Measurements from ENCODE around the gene MRM3. TPM values are rescaled to one million over a fixed set of nuclear protein-coding genes. Genes with fewer than 3 reads are reported as not detected.
"Not testable (repeated sequence)": the region's sequence is repeated elsewhere in the genome, so short reads cannot be mapped to it uniquely, and the experiment has no call there.

The MRM3 gene
- polyA plus RNA-seq, 1 experiment, result 8.1 TPM

GRCh38 chr17:802481-802880 lies 20.3 kb downstream of the MRM3 start:
- ChIA-PET CTCF (no interaction called here), POLR2A (no interaction called here)
- Histone ChIP-seq H3K27ac (ENCODE audit: low read depth, low read length) (no peak overlapping the region), H3K4me3 (ENCODE audit: low read depth, low read length) (no peak overlapping the region), H3K9me3 (ENCODE audit: control insufficient read depth, insufficient read depth, low read length) (no peaks in the 10 kb centered on the region; the same call in 1 of the 2 replicates), H3K27me3 (ENCODE audit: control insufficient read depth, insufficient read depth, low read length) (no peaks in the 10 kb centered on the region)
- no peak for TF ChIP-seq CTCF (IDR thresholded peaks at IDR 0.05; ENCODE audit: low read depth, low read length)
- DNase-seq (ENCODE audit: low read depth, low spot score), result no peak

GRCh38 chr17:802901-803881 lies 21.0 kb downstream of the MRM3 start:
- H3K27ac ChIP-seq (ENCODE audit: low read depth, low read length), result no peak overlapping the region
- H3K27me3 ChIP-seq (ENCODE audit: control insufficient read depth, insufficient read depth, low read length), result no peaks in the 10 kb centered on the region
- CTCF ChIA-PET, result no interaction called here
- no peak for DNase-seq (ENCODE audit: low read depth, low spot score)
- POLR2A ChIA-PET, result no interaction called here
- H3K9me3 ChIP-seq (ENCODE audit: control insufficient read depth, insufficient read depth, low read length), result no peaks in the 10 kb centered on the region; the same call in 1 of the 2 replicates
- no peak overlapping the region for H3K4me3 ChIP-seq (ENCODE audit: low read depth, low read length)
- TF ChIP-seq CTCF (IDR thresholded peaks at IDR 0.05; ENCODE audit: low read depth, low read length), result no peak

GRCh38 chr17:804541-805435 lies 22.6 kb downstream of the MRM3 start:
- DNase-seq (ENCODE audit: low read depth, low spot score), result no peak
- Histone ChIP-seq H3K27me3 (ENCODE audit: control insufficient read depth, insufficient read depth, low read length) (no peaks in the 10 kb centered on the region), H3K9me3 (ENCODE audit: control insufficient read depth, insufficient read depth, low read length) (no peaks in the 10 kb centered on the region; the same call in 1 of the 2 replicates), H3K4me3 (ENCODE audit: low read depth, low read length) (no peak overlapping the region), H3K27ac (ENCODE audit: low read depth, low read length) (no peak overlapping the region)
- ChIA-PET POLR2A (no interaction called here), CTCF (no interaction called here)
- no peak for TF ChIP-seq CTCF (IDR thresholded peaks at IDR 0.05; ENCODE audit: low read depth, low read length)

GRCh38 chr17:805886-806285 lies 23.7 kb downstream of the MRM3 start:
- POLR2A ChIA-PET; DNase-seq (ENCODE audit: low read depth, low spot score); H3K27me3 ChIP-seq (ENCODE audit: control insufficient read depth, insufficient read depth, low read length): not testable (repeated sequence)

GRCh38 chr17:806346-806745 lies 24.2 kb downstream of the MRM3 start:
- H3K27ac ChIP-seq (ENCODE audit: low read depth, low read length), result no peak overlapping the region
- no peak for DNase-seq (ENCODE audit: low read depth, low spot score)
- ChIA-PET CTCF (no interaction called here), POLR2A (no interaction called here)
- no peak overlapping the region for H3K4me3 ChIP-seq (ENCODE audit: low read depth, low read length)
- no peaks in the 10 kb centered on the region for H3K27me3 ChIP-seq (ENCODE audit: control insufficient read depth, insufficient read depth, low read length)
- no peak for TF ChIP-seq CTCF (IDR thresholded peaks at IDR 0.05; ENCODE audit: low read depth, low read length)
- no peaks in the 10 kb centered on the region; the same call in 1 of the 2 replicates for H3K9me3 ChIP-seq (ENCODE audit: control insufficient read depth, insufficient read depth, low read length)

More at GRCh38 chr17:805886-806285, 23.7 kb downstream of the MRM3 start:
- H3K9me3 ChIP-seq (ENCODE audit: control insufficient read depth, insufficient read depth, low read length); H3K4me3 ChIP-seq (ENCODE audit: low read depth, low read length); H3K27ac ChIP-seq (ENCODE audit: low read depth, low read length); CTCF ChIA-PET: not testable (repeated sequence)
